HG03432 (cell line): ENCODE measurements around the gene MRC1.

ENCODE experiments used
- ATAC-seq: cut with Tn5 transposase; IDR thresholded peaks from one replicate; pipeline ENCODE4 v1.9.1; 2021; ENCODE audit warnings: mild to moderate bottlenecking, moderate library complexity; ENCODE audit not compliant: unreplicated experiment

Gene MRC1

DNA sequence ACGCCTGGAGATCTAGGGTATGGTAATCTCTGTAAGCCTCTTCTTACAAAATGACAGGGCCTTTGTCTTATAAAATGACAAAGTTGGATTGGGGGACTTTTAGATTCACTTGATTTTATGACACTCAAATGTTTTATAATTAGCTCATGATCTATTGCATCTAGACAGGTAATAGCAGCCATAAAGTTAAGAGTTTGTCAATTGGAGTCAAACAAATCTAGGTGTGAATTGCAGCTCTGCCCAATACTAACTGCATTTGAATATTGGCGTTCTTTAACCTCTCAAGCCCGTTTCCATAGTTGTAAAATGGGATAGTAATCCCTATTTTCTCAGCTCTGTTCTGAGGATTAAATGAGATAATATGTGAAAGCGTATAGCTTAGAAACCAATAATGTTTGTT lies 14.1 kb upstream of the MRC1 start:
- no peak for ATAC-seq

DNA sequence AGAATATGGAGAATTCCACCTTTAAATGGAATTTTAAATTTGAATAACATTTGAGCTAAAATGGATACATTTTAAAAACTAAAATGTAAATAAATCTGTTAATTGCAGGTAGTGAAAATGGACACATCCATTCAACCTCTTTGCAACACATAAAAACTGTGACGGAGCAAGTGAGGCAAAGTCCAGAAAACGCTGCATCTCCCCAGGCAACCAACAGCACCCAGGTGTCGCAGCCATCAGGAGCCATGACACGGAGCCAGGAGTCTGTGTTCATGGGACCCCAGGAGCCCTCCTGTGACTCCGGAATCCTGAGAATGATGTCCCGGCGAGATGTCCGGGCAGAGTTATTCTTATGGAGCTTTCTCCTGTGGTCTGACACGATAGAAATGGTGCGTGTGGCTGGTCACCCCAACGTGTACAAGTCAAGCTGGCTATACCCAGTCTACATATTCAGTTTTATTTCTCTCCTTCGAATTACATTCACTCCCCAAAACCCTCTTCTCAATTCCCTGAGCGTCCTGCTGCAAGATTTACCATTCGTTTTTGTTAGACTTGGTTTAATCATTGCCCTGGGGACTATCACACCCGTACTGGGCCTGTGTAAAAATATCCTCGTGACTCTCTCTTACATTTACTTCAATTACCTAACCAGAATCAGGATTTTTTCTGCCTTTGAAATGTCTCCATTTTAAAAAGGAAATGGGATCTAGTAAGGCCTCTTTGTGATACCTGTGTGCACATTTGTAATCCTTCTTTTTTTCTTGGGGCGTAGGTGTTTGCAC lies 13.1 kb upstream of the MRC1 start:
- ATAC-seq = no peak

DNA sequence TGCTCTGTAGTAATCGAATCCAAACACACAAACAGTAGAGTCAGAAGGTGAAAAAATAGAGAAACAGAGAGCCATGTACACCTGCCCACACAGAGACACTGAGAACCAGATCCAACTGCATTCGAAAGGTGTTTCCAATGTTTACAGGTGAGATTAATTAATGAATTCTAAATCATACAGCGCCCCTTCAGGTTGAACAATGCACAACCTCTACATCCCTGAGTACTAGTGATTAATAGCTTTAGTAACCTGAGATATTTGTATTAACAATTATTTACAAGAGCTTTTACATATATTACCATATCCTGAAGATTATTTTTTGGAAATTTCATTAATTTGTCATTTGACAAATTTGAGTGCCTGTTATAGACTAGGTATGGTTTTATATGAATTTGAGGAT lies 7.6 kb upstream of the MRC1 start:
- no peak for ATAC-seq

DNA sequence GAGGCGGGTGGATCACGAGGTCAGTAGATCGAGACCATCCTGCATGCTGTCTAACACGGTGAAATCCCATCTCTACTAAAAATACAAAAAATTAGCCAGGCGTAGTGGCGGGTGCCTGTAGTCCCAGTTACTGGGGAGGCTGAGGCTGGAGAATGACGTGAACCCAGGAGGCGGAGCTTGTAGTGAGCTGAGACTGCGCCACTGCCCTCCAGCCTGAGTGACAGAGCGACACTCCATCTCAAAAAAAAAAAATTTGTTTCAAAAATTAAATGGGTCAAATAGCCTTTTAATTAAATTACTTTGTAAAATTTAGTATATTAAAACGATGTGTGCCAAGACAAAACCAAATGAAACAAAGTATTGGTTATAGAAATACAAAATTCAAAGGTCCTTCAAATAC lies 6.8 kb upstream of the MRC1 start:
- no peak for ATAC-seq

DNA sequence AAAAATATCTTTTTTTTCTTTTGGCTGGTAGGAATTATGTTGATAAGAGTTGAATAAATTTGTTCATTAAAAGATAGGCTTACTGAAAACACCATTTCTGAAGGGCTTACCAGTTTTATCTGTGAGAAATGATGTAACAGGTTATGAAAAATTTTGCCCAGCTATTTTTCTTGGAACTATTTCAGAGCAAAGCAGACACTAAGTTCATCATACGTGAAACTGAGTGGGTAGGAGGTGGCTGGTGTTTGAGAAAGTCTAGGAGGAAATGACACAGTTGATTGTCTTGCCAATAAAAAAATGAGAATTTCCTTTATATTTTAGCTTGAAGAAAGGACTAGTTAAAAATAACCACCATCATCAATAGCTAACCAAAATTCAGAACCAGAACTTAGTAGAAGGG lies 6.2 kb upstream of the MRC1 start:
- ATAC-seq = no peak

DNA sequence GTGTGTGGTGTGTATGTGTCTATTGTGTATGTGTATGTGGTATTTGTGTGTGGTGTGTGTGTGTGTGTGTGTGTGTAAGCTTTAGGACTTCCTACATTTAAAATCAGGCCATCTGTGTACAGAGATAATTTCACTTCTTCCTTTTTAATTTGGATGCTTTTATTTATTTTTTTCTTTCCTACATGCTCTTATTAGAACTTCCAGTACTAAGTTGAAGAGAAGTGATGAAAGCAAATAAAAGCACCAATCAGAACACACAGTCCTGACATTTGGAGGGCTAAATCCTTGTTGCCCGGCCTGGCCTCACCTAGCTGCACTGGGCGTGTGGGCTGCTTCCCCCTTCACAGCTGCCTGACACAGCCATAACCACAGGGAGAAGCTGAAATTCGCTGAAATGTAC lies 3.8 kb upstream of the MRC1 start:
- no peak for ATAC-seq

DNA sequence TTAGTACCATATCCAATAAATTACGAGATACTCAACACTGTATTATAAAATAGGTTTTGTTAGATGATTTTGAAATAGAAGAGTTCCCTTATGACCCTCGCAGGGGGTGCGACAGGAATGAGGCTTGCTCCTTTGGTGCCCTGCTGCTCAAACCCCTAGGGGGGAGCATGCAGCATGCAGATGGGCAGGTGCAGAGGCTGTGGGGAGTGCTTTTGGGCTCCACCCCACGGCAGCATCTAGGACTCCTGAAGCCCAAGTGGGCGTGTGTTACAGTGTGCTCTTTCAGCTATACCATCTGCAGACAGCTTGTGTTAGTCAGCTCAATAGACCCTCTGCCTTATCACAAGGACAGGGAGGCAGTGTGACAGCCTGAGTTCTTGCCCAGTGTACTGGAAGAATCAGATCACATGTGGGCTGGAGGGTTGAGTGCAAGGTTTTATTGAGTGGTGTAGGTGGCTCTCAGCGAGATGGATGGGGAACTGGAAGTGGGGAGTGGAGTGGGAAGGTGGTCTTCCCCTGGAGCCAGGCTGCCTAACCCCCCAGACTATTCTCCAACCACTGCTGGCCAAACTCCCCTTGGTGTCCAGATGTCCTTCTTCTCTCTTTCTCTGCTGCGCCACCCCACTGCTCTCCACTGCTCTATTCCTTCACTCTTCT lies 3.1 kb upstream of the MRC1 start:
- peak; percentile 85 for ATAC-seq

DNA sequence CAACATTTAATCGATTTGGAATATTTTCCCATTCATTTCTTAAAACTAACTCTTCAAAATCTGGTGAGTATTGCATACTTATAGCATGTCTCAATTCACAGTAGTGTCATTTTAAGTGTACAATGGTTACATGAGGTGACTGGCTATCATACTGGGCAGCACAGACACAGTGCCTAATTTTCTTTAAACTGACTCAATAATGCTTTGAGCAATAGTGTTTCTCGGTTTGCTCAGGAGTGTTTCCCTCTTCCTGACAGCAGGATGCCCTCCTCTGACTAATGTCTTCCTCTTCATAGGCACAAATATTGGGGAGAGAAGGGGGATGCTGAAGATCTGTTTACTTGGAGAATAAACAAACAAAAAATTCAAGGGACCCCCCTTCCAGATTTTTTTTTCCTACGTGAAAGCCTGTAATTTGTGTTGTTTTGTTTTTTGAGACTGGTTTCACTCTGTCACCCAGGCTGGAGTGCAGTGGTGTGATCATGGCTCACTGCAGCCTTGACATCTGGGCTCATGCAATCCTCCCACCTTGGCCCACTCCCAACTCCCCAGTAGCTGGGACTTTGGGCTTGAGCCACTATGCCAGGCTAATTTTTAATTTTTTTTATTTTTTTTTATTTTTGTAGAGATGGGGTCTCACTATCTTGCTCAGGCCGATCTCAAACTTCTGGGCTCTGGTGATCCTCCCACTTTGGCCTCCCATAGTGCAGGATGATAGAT lies 2.2 kb downstream of the MRC1 start:
- ATAC-seq = no peak

DNA sequence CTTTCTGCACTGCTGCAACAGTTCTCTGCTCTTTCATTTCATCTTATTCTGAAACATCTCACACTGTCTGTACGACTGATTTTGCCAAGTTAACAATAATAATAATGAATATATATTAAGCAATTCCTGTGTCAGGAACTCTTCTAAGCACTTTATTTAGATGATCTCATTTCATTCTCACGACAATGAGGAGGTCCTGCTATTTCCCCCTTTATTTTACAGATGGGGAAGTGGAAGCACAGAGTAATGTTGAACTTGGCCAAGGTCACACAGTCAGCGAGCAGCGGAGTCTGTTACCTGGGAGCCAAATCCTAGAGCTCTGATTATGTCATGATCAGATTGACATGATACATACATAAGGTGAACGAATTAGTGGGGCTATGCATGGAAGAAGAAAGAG lies 5.8 kb downstream of the MRC1 start:
- no peak for ATAC-seq

DNA sequence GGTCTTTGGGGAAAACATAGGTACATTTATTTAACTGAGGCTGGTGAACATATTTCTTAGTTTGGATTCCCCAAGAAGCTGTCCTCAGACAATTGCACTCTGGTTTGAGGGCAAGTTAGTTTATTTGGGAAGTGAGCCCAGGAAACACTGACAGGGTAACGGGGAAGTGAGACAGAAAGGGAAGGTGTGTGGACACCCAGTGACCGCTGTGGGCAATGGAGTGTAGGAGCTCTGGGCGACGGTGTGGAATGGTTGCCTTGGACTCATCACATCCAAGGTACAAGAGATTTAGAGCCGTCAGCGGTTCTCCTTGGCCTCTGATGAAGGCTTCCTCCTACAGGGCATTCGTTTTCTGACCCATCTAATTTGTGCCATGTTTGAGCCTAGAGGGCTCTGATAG lies 7.1 kb downstream of the MRC1 start:
- ATAC-seq = no peak

DNA sequence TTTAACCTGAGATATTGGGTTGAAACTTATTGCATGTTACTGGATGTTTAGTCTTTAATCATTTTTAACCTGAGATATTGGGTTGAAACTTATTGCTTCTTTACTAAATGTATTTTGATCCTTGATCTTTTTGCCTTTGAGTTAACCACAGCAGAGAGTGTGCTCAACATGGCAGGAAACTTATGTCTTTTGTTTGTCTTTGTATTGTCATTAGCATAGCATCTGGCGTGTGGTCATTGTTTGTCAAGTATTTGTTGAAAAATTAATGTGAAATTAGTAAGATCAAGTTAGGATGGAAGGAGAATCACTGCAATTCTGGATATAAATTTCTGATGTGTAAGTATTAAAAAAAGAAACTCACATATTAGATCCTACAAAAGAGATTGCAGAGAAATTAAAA lies 8.2 kb downstream of the MRC1 start:
- no peak for ATAC-seq

DNA sequence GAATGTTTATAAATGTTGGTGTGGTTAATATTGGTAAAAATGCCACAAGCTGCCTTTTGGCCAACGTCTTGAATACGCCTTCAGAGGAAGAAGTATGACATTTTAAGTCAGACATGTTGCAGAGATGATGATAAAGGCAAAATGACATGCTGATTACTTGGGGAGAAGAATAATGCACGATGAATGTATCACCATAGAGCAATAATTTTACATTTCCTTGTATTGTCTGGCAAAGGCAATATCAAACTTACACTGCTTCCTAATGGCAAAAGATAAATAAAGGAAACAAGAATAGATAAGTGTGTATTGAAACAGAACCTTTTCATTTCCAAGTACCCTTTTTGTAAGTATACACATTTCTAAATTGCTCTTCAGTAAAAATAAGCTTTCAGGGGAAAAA lies 8.6 kb downstream of the MRC1 start:
- ATAC-seq = no peak

DNA sequence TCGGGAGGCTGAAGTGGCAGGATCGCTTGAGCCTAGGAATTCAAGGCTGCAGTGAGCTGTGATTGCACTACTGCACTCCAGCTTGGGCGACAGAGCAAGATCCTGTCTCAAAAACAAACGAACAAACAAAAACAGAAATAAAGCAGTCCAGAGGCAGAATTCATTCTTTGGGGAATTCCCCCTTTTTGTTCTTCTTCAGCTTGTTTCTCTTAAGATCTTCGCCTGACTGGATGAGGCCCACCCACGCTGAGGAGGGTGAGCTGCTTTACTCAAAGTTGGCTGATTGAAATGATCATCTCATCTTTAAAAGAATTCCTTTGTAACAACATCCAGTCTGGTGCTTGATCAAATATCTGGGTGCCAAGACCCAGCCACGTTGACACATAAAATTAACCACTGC lies 10.7 kb downstream of the MRC1 start:
- no peak for ATAC-seq

DNA sequence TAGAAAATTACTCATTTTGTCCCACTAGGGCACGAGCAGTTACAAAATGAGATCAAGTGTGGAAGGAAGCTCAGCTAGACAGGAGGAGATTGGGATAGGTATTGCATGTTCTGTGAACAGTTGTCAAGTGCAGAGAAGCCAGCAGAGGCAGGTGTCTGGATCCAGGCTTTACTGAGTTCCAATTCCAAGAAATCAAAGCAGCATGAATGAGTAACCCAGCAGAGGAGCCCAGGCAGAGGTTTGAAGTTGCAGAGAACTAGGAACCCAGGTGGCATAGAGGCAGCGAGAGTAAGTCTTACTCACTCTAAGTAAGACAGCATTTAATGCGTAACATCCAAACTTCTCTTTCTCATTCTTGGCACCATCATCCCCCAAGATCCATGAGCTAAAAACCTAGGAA lies 11.8 kb downstream of the MRC1 start:
- no peak for ATAC-seq

DNA sequence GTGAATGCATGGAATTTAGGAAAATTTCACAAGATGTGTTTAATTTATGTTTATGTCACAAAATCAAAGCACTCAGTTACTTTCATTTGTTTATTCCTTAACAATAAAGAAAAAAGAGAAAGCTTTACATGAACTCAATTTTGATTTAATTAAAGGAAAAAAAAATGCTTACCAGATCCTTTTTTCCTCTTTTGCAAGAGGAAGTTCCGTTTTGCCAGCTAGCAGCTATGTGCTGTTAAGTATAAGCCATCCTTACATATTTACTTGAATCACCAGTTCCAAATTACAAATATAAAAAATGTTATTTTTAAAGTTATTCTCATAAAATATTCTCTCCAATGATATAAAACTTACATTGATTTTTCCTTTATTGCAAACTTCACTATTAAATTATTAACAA lies 12.7 kb downstream of the MRC1 start:
- ATAC-seq = no peak

DNA sequence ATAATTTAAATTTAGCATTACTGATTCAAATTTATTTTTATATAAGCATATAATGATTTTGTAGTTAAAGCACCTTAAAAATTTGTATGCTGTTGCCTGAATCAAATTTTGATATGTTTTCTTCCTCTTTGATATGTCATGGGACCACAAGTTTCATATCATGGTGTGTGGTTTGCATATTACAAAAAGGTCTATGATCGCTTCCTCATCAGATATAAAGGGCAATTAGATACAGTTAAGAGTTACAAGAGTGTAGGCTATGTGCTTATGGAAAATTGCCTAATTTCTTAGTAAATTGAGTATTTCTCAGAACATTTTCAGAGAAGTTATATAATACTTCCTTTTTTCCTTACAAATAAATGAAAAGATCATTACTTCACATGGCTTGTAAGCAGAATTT lies 22.2 kb downstream of the MRC1 start:
- ATAC-seq = no peak

DNA sequence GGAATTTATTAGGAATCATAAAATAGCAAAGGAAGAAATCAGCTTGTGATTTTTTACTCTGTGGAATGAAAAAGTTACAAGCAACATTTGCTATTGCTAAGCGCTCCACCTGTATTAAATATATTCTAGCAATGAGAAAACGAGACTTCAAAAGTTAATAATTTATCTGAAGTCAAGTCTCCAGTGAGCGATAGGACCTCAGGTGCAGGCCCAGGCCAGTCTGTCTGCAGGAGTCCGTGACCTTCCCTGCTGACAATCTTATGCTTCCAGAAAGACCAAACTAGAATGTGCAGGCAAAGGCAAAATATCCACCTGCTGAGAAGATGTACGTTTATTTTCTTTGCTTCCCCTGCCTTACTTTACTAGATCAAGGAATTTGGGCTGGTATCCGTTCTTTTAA lies 22.7 kb downstream of the MRC1 start:
- ATAC-seq = no peak

DNA sequence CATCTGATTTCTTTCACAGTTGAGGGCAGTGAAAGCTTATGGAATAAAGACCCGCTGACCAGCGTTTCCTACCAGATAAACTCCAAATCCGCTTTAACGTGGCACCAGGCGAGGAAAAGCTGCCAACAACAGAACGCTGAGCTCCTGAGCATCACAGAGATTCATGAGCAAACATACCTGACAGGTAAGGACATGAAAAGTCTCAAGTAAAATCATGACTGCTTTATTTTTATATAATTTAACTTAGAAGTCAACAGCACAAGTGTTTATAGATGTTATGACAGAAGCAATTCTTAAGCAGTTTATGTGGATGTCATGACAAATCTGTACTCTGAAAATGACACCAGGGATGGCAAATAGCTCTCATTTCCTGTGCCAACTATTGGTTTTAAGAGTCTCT lies 24.5 kb downstream of the MRC1 start:
- no peak for ATAC-seq

DNA sequence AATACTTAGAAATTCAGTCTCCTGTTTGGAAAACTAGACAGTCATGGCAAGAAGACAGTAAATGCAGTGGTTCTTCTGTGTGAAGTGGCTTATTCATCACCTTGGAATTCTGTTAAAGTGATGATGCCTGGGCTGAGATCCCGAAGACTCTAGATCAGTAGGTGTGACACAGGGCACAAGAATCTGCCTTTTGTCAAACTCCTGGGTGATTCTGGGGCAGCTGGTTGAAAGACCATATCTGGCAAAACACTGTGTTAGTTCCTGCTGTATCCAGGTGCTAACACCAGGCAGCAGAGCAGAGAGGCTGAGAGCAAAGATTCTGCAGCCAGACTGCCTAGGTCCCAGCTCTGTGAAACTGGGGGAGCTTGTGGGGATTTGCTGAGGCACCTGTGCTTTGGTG lies 26.5 kb downstream of the MRC1 start:
- no peak for ATAC-seq

DNA sequence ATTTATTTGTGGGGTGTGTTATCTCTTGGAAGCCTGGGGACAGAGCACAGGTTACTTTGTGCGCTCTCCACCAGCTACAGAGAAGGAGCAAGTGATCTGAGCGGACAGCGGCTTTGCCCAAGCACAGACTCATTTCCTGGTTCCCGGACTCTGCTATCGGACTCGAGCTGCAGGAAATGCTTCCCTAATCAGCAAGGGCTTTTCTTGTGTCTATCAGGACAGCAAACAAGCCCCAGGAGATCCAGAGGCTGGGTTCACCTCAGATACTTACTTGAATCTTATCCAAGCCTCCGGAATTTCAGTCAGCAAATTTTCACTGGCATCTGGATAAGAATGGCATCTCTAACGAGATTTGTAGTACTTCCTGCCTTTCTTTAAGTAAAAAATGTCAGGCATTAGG lies 27.8 kb downstream of the MRC1 start:
- no peak for ATAC-seq

DNA sequence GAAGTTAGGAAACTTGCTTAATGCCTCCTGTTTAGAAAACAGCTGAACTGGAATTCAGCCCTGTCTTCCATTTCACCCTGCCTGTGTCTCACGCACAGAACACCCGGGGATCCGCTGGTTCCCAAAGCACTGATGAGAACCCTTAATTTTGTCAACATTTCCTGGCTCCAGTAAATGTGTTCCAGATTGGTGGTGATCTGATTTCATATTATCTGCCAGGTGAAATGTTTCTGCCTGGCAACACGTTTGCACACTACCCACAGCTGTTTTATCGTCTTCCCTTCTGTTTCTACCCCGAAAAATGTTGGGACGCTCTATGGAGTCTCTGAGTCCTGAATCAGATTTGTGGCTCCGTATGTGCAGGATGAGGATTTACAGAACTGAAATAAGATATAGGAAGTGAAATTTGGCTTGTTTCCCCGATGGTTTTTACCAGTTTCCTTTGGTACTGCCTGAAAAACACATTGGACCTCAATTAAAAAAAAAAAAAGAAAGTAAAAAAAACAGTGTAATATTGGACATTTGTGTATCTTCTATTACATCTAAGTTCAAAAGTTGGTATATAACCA lies 29.0 kb downstream of the MRC1 start:
- no peak for ATAC-seq

DNA sequence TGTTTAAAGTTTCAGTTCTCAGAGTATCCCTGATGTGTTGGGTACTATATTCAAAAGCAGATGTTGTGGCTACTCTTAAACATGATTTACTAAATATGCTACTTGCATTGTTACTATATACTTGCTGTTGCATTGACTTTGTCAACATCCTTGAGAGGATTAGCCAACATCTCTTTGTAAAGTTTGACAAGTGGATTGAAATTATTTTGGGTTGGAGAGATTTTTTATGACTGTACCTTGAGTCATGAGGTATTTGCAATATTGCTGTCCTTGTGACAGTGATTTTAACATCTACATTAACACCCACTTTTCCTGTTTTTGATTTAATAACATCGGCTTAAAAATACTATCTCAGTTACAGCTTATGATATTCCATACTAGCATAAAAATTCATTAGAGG lies 31.9 kb downstream of the MRC1 start:
- ATAC-seq = no peak
